ENCODE measurements around the gene CSRP2. TPM values are rescaled to one million over a fixed set of nuclear protein-coding genes. Genes with fewer than 3 reads are reported as not detected.

CSRP2 gene
- total RNA-seq, 1 experiment from 2014 or later, result 36.1 TPM

- BruUV-seq (replicated peaks), result no TSS peak
- H3K36me3 ChIP-seq (ENCODE audit: control insufficient read depth in 1 of 2, insufficient read depth in 2 of 2, low read length in 2 of 2), result no peaks in the 10 kb centered on the region
These were observed 3.5 kb upstream of the CSRP2 start for GRCh38 chr12:76882367-76882766.

More at GRCh38 chr12:76882367-76882766, 3.5 kb upstream of the CSRP2 start:
- ChIA-PET POLR2A (no interaction called here), RAD21 (ENCODE audit: low non-redundant PET in 1 of 2, low total read pairs in 2 of 2, uncharacterized antibody in 2 of 2, unreplicated experiment in 2 of 2) (no interaction called here), CTCF (no interaction called here)
- Histone ChIP-seq H3K4me1 (ENCODE audit: control insufficient read depth in 1 of 2, insufficient read depth in 2 of 2, low read length in 2 of 2) (peaks cover 4 to 26% of the 10 kb centered on the region in 2 experiments; a peak in 3 of 4 replicates), H3K9me2 (ENCODE audit: insufficient read depth) (no peaks in the 10 kb centered on the region), H2AFZ (ENCODE audit: low read depth, low read length, poor library complexity, severe bottlenecking) (no peak overlapping the region), H3K4me2 (ENCODE audit: low read length) (no peak overlapping the region), H3K27me3 (ENCODE audit: insufficient read depth, low read length) (no peaks in the 10 kb centered on the region), H4K20me1 (ENCODE audit: insufficient read depth) (no peaks in the 10 kb centered on the region), H3K4me3 (replicated peaks in 1 of 2; ENCODE audit: low read depth in 1 of 2, low read length in 2 of 2) (no peak overlapping the region), H3K9ac (ENCODE audit: low read length) (no peak overlapping the region), H3K27ac (ENCODE audit: low read depth, low read length) (no peak overlapping the region), H3K79me2 (ENCODE audit: insufficient read depth, low read length) (no peaks in the 10 kb centered on the region), H3K9me3 (ENCODE audit: control insufficient read depth in 1 of 2, insufficient read depth in 1 of 2, low read depth in 1 of 2, low read length in 2 of 2) (no peaks in the 10 kb centered on the region)
- ATAC-seq, result no peak
- TF ChIP-seq SRF (IDR thresholded peaks at IDR 0.05; ENCODE audit: low read depth) (no peak), EZH2 (IDR thresholded peaks at IDR 0.05) (no peak), ELF1 (IDR thresholded peaks at IDR 0.05; ENCODE audit: borderline replicate concordance, low read depth) (no peak), REST (IDR thresholded peaks at IDR 0.05; ENCODE audit: low read depth) (no peak)
- intact Hi-C loops (cut with micrococcal nuclease), result no loop called here
- no peak for DNase-seq (ENCODE audit: low read depth, low spot score)

All from HCT116 (cell line).